Measurements from ENCODE around the gene PTPRN2. TPM values are rescaled to one million over a fixed set of nuclear protein-coding genes. Genes with fewer than 3 reads are reported as not detected.

Gene PTPRN2
- total and polyA plus RNA-seq, 9 of the 15 experiments (the other 6 are each of a cell fraction or from before 2014, with no cell fraction given), result not detected

GRCh38 chr7:158327571-158328180 is 259.9 kb downstream of the PTPRN2 start:
- Histone ChIP-seq H3K4me1 (replicated peaks in 1 of 2; ENCODE audit: control insufficient read depth in 2 of 2, insufficient read depth in 2 of 2, low read length in 2 of 2) (no peaks in the 10 kb centered on the region), H3K9me1 (ENCODE audit: control insufficient read depth, insufficient read depth, low read length) (no peaks in the 10 kb centered on the region), H3K27me3 (ENCODE audit: control insufficient read depth in 2 of 2, insufficient read depth in 2 of 2, low read length in 2 of 2) (peaks cover 0 to 8% of the 10 kb centered on the region in 2 experiments; a peak in 1 of 5 replicates), H3K9me3 (replicated peaks; ENCODE audit: control insufficient read depth, insufficient read depth, low read depth, low read length) (peaks cover 17% of the 10 kb centered on the region), H2AFZ (ENCODE audit: low read depth, low read length) (no peak overlapping the region), H4K20me1 (replicated peaks; ENCODE audit: control insufficient read depth, insufficient read depth, low read length) (no peaks in the 10 kb centered on the region), H3K4me3 (no peak overlapping the region), H3K4me2 (ENCODE audit: insufficient read depth, low read length) (no peak overlapping the region), H3K79me2 (ENCODE audit: control insufficient read depth, insufficient read depth, low read length) (no peaks in the 10 kb centered on the region), H3K9ac (ENCODE audit: insufficient read depth in 1 of 2, low read depth in 2 of 2, low read length in 2 of 2) (no peak overlapping the region), H3K27ac (ENCODE audit: extremely low read depth, low read depth, low read length) (no peak overlapping the region), H3K36me3 (ENCODE audit: control insufficient read depth, insufficient read depth, low read length) (no peaks in the 10 kb centered on the region)
- POLR2A ChIA-PET, result interaction anchor here (0.6 kb wide), 1 partner anchor 190 kb away, joined by 3 read pairs; no protein-coding TSS in a partner anchor
- DNase-seq (ENCODE audit: extremely low read depth in 1 of 4, low spot score in 3 of 4), result no peak
- no peak for FAIRE-seq
- BruUV-seq (replicated peaks), result no TSS peak
- intact Hi-C loops (cut with micrococcal nuclease) (no loop called here), in situ Hi-C loops (cut with MboI) (no loop called here)
- CTCF ChIA-PET (ENCODE audit: low intra/inter-chr PET ratio), result no interaction called here
- 1% methylated on average over 5 of the region's 5 CpGs for WGBS (ENCODE audit: insufficient coverage, low coverage, missing lambda C conversion rate)
- TF ChIP-seq RBM25 (IDR thresholded peaks at IDR 0.05; ENCODE audit: low read depth, low read length, severe bottlenecking) (no peak), TEAD4 (IDR thresholded peaks at IDR 0.05; ENCODE audit: low read length) (no peak), TEAD4 (CRISPR knock-in tag; IDR thresholded peaks at IDR 0.05; ENCODE audit: borderline replicate concordance) (no peak), ETV1 (tag; conservative IDR thresholded peaks at IDR 0.05; ENCODE audit: low read depth) (no peak), POLR2G (IDR thresholded peaks at IDR 0.05; ENCODE audit: low read depth, low read length) (no peak), TRIM25 (IDR thresholded peaks at IDR 0.05; ENCODE audit: borderline replicate concordance) (no peak), FOSL1 (tag; conservative IDR thresholded peaks at IDR 0.05) (no peak), DPF2 (IDR thresholded peaks at IDR 0.05) (no peak), PTRF (tag; IDR thresholded peaks at IDR 0.05) (no peak), FOXJ2 (tag; IDR thresholded peaks at IDR 0.05) (no peak)
- TF ChIP-seq, protein P1, sequence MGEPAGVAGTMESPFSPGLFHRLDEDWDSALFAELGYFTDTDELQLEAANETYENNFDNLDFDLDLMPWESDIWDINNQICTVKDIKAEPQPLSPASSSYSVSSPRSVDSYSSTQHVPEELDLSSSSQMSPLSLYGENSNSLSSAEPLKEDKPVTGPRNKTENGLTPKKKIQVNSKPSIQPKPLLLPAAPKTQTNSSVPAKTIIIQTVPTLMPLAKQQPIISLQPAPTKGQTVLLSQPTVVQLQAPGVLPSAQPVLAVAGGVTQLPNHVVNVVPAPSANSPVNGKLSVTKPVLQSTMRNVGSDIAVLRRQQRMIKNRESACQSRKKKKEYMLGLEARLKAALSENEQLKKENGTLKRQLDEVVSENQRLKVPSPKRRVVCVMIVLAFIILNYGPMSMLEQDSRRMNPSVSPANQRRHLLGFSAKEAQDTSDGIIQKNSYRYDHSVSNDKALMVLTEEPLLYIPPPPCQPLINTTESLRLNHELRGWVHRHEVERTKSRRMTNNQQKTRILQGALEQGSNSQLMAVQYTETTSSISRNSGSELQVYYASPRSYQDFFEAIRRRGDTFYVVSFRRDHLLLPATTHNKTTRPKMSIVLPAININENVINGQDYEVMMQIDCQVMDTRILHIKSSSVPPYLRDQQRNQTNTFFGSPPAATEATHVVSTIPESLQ (CRISPR knock-in tag; IDR thresholded peaks at IDR 0.05), result no peak
- no peak for ATAC-seq
